ENCODE results near the gene PRDM5.

- no peak for TF ChIP-seq ZNF274 (IDR thresholded peaks at IDR 0.05; ENCODE audit: low read depth, low read length)
- TF ChIP-seq YY1 (IDR thresholded peaks at IDR 0.05; ENCODE audit: insufficient read depth, insufficient read length): no peak
- no peak for TF ChIP-seq SUZ12 (IDR thresholded peaks at IDR 0.05; ENCODE audit: extremely low read depth, insufficient read depth, insufficient read length)
Observed at GRCh38 chr4:120691106-120691505, 231.4 kb downstream of the PRDM5 start.

Measured in NT2/D1 (cell line).